NCI-H748 treated with DMSO at 0.1 percent for 48 hours (cell line): ENCODE results near the gene ACOT7.

Experiments
- DNase-seq: peaks from one replicate; lab custom pipeline; 2025; lab: John Stamatoyannopoulos, UW

ACOT7 gene

DNA sequence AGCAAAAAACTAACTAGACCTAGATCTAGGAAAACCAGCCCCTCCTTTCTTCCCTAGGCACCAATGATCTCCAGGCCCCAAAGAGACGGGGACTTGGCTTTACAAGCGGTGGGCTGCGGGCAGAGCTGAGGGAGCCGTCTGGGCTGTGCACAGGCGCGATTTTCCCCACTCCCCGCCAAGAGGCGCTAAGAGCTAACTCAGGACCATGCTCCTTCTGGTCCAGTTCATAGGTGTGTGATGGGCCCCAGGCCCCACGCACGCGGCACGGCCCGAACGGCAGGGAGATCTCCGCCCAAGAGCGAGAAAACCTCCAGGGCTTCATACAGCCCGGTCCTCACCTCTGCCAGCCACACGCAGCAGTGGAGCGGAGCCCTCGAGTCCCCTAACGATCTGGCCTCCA is 125.2 kb downstream of the ACOT7 start:
- DNase-seq: no peak

DNA sequence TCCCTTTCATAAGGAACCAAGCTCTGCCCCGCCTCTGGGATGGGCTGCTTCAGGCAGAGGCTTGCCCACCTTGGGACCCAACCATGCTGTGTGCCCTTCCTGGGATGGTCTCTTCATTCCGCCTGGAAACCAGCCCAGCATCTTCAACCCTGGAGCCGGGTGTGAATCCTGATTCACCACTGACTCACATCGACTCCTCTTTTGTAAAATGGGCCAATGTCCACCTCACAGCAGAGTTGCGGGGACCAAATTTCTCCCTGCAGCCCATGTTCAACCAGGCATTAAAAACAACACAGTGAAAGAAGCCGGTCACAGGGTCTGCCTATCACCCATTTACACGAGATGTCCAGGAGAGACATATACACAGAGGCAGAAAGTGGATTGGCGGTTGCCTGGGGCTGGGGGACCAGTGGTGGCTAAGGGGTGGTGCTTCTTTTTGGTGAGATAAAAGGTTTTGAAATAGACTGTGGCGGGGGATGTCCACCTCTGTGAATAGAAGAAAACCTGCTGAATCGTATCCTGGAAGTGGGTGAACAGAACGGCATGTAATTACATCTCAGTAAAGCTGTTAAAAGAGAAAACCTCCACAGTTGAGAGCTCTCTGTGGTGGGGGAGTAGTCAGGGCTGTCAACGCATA is 125.8 kb downstream of the ACOT7 start:
- DNase-seq: no peak

DNA sequence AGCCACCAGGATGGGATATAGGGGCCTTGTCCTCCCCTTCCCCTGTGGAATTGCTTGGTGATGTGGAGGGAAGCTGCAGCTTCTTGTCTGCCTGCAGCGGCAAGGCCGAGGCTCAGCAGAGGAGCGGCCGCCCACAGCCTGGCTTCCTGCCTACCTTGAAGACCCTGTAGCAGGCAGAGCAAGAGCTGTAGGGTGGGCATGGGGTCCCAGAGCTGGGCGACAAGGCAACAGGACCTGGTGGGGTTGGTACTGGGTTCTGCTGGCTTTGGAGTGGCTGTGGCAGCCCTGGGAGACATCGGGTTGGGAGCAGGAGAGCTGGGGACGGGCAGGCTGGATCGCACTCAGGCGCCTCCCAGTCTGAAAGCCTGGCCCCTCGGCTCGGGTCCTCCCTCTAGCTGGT is 126.9 kb downstream of the ACOT7 start:
- DNase-seq: no peak

DNA sequence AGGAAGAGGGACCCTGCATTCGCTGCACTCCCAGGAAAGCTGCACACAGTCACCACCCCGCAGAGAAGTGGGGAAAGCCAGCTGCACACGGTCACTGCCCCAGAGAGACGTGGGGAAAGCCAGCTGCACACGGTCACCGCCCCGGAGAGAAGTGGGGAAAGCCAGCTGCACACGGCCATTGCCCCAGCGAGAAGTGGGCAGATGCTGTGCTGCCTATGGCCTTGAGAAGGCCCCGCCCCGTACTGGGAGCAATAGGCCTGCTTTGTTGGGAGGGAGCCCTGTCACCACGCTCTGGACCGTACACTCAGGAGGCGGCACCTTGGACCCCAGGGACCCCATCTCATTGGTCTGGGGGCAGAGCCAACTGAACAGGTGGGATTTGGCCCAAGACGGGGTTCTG is 128.4 kb downstream of the ACOT7 start:
- DNase-seq: no peak

DNA sequence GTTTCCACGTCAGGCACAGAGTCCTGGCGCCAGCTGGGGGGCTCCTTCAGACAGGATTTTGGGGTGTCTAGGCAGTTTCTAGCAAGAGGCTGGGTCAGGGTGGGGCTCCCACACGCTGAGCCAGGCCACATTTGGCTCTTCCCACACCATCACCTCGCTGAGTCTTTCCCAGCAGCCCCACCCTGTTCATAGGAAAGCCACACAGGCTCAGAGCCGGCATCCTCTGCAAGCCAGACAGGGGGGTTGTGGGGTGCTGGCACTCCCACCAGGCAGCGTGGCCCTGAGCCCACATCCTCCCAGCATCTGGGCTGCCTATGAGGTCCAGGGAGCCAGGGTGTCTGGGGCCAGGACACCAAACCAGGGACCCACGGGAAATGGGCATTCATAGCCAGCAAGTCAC is 129.9 kb downstream of the ACOT7 start:
- no peak for DNase-seq

DNA sequence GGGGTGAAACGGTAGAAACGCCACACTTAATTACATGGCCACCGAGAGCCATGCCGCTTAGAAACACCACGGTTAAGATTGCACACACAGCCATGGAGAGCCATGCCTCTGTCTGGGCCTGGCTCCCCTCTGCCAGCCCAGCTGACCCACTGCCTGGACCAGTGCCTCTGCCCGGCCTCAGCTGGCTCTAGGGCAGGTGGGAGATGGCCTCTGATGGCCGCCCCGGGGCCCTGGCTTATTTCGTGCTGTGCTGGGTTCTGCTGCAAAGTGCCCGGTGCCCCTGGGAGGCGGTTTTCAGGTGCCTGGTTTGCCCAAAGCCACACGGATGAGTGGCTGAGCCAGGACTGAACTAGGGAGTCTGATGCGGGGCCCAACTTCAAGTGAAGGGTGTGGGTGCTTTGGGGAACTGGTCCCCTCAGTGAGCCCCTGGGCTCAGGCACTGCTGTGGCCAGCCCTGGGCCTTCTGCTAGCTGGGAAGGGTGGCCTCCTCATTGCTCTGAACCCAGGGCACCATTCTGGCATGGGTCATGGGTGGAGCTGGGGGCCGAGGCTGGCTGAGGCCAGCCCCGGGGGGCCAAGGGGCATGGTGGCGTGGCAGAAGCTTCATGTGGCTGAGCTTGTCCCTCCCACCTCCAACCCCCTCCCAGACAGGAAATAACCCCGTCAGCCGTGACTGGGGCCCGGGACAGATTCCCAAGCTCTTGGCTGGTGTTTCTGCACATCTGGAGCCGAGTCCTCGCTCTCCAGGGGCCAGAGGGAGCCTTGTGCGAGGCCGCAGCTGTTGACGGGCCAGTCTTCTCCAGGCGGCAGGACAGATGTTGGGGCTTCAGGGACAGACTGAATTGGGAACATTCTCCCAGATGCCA is 130.8 kb downstream of the ACOT7 start:
- DNase-seq: no peak

DNA sequence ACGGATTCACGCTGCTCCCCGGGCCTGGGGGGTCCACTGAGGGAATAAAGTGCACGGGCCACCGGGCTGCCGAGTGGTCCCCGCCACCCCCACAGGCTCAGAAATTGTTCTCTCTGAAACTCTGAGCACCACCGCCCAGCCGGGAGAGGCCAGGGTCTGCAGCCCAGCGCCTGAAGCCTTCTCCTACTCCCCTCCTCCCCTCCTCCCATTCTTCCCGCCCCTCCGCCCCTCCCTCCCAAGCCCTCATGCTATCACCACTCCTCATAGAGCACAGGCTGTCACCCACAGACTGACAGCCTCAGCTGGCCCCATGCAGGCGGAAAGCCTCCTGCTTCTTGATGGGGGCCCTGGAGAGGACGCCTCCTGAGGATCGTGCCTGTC is 132.0 kb downstream of the ACOT7 start:
- DNase-seq: no peak

DNA sequence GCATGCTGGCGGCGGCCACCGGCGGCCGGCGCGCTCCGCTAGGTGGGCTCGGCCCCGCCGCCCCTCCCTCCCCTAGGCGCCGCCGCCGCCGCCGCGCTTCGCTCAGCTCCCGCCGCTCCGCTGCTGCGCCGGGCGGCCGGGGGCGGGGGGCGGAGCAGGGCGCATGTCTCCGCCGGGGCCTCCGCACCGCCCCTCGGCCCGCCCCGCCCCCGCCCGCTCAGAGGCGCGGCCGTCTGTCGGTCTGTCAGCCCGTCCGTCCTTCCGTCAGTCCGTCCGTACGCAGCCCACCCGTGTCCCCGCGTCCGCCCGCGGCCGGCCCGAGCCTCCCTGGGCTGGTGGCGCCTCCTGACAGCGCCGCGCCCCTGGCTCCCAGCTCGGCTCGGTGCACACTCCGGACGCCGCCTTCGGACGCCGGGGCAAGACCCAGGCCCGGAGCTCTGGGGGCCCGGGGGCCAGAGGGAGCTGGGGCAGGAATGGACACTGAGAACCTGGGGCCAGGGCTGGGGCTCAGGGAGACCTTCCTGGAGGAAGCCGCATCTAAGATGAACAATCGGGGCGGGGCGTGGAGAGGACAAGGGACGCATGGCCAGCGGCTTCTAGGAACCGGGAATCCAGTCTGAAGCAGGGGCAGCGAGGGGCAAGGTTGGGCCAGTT is 132.5 kb downstream of the ACOT7 start, which contains the start of gene GPR153:
Gene GPR153 (minus strand): TSS at position 138 of the 654 bp plus-strand sequence. CDS start 6,193 bp downstream, outside the sequence.
- no peak for DNase-seq

DNA sequence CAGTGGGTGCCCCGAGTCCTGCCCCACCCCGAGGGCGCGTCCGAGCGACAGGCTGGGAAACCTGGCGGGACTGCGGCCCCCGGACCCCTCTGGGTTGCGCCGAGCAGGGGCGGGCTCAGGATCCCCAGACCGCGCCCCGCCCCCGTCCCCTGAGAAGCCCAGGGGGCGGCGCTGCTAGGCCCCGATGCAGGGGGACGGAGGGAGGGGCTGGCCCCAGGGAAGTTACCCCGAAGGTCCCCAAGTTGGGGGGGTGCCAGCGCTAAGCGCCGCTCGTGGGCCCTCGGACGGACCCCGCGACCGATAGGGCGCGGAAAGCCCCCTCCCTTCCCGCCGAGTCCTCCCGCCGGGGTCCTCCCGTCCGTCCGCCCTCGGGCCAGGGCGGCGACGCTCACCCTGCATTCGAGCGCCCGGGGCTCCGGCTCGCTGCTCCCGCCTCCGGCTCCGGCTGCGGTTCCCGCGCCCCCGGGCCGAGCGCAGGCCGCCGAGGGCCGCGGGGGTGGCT is 133.1 kb downstream of the ACOT7 start:
- DNase-seq: no peak

DNA sequence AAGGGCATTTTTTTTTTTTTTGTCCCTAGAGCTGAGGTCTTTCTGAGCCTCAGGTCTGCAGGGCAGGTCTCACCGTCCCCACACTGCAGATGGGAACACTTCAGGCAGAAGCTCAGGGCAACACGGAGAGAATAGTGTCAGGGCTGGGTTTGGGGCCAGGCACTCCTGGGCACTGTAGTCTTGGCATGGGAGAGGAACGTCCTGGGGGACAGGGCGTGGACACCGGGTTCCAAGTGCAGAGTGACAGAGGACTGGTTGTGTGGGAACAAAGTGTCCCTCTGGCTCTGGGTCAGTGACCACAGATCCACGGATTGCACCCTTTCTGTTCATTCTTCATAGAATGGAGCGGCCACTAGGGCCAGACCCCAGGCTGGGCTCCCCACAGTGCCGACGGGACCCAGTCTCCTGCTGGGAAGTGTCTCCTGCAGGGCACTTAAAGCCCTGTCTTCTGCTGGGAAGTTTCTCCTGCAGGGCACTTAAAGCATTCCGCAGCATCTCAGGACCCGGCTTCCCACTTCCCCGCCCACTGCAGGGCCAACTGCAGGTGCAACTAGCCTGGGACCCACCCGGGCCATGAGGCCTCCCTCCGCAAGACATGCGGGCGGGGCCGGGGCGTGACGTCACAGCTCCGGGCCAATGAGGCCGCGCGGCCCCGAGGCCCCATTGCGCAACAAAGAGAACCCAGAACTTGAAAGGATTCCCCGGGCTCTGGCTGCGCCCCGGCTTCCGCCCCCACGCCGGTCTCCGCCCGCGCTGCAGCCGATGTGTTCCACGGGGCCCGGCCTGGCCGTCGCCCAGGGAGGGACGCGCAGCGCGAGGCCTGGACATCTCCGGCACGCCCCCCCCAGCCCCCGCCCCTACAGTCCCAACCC is 133.8 kb downstream of the ACOT7 start:
- peak; percentile 20 for DNase-seq

DNA sequence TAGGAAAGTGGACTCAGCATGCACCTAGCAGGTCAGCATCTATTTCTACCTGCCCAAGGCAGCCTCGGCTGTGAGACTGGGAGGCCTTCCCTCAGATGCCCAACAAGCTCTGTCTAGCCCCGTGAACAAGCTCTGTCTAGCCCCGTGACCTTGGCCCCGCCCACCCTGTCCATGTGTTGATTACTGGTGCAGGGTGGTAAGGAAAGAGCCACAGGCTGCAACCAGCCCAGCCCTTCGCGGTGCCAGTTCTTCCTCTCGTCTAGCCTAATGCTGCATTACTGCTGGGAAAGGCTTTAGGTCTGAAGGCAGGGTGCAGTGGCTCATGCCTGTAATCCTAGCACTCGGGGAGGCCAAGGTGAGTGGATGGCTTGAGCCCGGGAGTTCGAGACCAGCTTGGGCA is 134.9 kb downstream of the ACOT7 start:
- DNase-seq: no peak

DNA sequence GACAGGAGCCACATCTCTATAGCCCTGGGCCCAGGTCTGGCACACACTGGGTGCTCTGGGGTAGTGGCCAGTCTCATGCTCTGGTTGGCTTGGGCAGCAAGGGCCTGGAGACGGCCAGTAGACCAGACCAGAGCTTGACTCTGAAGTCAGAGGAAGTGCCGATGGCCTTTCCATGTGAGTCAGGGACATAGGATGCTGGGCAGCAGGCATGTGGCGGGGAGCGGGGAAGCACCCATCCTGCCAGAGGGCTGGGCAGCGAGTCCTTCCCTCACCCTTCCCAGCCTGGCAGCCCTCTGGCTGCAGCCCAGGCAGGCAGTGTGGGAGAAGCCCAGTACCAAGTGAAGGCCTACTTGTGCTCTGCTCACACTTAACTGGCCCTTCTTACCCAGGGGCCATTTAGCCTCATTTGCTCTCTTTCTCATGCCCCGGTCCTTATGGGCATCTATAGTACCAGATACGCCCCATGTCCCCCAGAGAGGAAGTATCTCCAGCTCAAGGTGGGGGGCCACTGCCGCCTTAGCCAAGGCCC is 136.0 kb downstream of the ACOT7 start:
- no peak for DNase-seq

DNA sequence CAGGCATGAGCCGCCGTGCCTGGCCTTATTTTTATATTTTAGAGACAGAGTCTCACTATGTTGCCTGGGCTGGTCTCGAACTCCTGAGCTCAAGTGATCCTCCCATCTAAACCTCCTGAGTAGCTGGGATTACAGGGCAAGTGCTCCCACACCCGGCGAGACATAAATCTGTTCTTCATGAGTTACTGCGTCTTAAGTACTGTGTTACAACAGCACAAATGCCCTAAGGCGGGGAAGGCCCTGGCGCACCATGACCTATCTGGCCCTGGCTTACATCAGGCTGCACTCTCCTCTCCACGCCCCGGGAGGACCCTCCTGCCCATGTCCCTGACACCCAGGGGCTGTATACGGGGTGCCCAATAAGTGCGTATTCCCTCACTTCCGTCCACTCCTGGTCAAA is 136.9 kb downstream of the ACOT7 start:
- DNase-seq: no peak

DNA sequence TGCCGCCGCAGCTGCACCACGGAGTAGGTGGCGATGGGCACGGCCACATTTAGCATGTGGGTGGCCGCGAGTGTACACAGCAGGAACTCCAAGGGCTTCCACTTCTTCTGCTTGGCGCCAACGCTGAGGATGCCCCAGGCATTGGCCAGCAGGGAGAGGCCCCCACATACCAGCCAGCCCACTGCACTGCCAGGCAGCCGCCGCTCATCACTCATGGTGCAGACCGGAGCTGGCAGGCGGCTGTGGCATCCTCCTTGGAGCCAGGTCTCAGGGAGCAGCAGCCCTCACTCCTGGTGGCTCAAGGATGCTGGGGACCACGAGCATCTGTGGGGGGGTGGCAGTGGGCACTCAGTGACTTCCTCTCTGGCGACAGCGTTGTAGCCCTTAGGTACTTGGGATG is 138.9 kb downstream of the ACOT7 start:
- DNase-seq: no peak

DNA sequence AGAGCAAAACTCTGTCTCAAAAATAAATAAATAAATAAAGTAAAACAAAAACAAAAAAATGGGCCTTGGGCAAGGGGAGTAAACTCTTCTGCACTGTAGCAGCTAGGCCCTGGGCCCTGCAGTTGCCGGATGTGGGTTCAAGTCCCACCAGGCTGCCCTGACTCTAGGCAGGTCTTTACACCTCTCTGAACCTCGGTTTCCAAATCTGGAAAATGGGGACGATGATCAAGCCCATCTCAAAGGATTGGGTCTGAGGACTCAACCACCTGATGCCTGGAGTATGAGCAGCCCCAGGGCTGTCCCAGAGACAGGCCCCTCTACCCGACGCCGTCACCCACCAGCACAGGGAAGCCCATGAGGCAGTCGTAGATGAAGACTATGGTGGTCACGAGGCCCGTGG is 140.2 kb downstream of the ACOT7 start:
- DNase-seq: no peak

DNA sequence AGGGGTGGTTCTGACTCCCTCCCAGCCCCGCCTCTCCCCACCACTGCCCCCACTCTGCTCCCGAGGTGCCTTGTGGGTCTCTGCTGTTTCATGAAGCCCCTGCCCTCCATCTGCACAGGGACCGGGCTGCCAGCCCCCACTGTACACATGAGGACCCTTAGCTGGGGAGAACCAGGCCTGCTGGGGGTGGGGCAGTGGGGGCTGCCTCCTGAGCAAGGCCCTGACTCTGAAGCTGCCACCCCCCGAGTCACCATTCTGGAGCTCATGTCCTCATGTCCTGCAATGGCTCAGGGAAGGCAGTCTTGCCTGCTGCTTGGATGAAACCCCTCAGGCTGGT is 141.2 kb downstream of the ACOT7 start:
- no peak for DNase-seq

DNA sequence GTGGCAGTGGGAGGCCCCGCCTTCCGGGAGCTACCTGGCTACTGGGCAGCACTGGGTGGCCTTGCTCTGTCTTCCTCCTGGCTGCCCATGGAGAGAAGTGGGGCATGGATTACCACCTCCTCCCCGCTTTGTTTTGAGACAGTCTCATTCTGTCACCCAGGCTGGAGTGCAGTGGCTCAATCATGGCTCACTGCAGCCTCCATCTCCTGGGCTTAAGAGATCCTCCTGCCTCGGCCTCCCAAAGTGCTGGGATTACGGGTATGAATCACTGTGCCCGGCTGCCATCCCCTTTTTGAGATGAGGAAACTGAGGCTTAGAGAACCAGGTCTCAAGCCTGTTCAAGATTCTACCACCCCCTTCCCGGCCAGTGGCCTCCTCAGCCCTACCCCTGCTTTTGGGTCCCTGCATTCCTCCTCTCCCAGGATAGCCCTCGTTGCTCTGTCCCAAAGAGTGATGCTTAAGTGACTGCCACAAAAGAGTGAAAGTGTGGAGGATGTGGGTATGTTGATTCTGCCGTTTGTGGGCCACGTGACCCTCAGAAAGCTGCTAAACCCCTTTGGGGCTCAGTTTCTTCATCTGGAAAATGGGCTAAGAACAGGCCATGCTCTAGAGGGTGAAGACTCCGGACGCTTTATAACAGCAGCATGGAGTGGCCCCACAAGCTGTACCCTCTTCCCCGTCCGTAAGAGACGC is 141.7 kb downstream of the ACOT7 start:
- no peak for DNase-seq

DNA sequence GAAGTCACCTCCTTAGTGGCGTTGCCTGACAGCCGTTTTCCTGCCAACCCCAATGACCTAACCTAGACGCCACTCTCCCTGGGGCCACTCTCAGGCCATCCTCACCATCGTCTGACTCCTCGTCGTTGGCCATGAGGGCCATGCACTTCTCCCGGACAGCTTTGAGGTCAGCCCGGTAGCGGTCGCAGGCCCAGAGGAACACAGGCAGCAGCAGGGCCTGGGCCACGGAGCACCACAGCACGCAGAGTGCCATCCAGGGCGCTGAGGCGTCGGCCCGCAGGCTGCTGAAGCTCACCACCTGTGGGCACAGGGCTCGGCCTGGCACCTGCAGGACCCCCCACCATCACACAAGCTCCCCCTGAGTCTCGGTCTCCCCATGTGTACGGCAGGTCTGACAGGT is 142.3 kb downstream of the ACOT7 start:
- no peak for DNase-seq

DNA sequence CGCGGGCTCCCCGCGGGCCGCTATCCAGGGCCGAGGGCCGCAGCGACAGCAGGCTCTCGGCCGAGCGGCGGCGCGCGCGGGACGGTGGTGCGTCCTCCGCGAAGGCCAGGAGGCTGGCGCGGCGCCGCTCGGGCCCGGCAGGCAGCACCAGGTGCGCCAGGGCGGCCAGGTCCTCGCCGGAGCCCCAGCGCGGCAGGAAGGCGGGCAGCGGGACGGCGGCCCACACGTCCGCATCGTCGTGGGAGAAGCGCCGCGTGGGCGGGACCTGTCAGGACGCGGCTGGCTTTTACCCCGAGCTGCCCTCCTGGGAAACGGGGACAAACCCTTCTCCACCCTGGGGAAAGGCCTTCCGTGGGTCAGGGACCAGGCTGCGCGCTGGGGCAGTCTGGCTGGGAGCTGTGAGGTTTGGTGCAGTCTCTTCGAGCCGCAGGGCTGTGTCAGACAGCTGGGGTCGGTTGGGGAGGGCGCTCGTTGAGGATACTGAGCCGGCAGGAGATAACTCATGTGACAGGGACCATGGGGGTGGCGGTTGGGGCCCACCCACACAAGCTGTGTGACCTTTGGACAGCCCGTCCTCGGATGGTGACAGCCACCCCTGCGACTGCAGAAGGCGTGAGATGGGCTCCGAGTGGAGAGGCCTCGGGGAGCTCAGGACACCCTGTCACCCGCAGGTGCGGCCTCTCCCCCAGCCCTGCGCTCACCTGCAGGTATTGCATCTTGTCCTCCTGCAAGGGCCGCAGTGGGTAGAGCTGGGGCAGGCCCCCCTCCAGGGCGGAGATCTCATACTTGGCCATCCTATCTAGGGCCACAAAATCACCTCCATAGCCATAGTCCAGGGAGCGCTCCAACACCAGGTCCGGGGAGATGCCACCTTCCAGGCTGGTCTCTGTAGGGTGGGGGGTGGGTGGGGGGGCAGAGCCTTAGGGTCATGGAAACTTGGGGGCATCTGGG is 143.6 kb downstream of the ACOT7 start:
- no peak for DNase-seq
